HG02763 (cell line): Measurements from ENCODE around the gene SERPINA3.
"Not testable (repeated sequence)": the region's sequence is repeated elsewhere in the genome, so short reads cannot be mapped to it uniquely, and the experiment has no call there.

Experiments used
- ATAC-seq: cut with Tn5 transposase; IDR thresholded peaks from one replicate; pipeline ENCODE4 v1.9.1; 2021; ENCODE audit warnings: mild to moderate bottlenecking, moderate library complexity; ENCODE audit not compliant: unreplicated experiment

Gene SERPINA3

GRCh38 chr14:94584591-94585280 is 27.5 kb upstream of the SERPINA3 start:
- ATAC-seq = no peak

GRCh38 chr14:94586635-94587034 is 25.6 kb upstream of the SERPINA3 start:
- ATAC-seq = no peak

DNA sequence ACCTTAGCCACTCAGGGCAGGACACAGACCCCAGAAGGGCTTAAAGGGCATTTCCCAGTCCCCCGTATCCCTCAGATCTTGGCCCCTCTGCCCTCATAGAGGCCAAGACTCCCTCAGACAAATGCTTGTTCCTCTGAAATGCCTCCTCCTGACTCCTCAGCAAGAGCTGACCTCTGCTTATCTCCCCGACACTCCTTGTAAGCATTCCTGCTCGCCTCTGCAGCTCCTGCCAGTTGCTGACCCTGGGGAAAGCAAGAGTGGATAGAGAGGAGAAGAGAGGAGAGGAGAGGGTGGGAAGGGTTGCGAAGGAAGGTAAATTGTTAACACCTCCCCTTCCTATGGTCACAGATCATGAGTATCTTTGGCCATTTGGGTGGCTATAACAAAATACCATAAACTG is 23.9 kb upstream of the SERPINA3 start:
- no peak for ATAC-seq

- no peak for ATAC-seq
Measured at GRCh38 chr14:94591073-94591472, 21.1 kb upstream of the SERPINA3 start.

DNA sequence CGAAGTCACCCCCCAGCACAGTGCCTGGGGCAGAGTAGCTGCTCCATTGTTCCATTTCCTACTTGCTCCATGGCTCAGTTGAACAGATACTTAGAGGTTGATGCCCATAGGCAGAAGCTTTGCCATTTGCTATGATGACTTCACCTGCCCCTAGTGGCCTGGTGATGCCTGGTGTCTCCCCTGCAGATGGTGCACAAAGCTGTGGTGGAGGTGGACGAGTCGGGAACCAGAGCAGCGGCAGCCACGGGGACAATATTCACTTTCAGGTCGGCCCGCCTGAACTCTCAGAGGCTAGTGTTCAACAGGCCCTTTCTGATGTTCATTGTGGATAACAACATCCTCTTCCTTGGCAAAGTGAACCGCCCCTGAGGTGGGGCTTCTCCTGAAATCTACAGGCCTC is 20.3 kb upstream of the SERPINA3 start:
- ATAC-seq = no peak

DNA sequence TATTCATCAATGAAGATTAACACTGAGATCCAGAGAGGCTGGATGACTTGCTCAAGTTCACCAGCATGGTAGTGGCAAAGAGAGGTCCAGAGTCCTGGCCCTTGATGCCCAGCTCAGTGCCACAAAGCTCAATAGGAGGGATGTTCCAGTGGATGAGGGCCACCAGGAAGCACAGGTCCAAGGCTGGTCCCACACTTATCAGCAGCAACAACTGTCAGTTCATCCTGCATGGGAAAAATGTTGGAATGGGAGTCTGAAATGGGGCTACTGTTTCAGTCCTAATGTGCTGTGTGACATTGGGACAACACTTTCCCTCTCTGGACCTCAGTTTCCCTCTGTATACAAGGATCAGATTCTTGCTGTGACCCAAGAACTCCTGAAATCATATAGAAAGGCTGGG is 19.7 kb upstream of the SERPINA3 start:
- no peak for ATAC-seq

GRCh38 chr14:94593376-94593748 is 18.8 kb upstream of the SERPINA3 start:
- no peak for ATAC-seq

DNA sequence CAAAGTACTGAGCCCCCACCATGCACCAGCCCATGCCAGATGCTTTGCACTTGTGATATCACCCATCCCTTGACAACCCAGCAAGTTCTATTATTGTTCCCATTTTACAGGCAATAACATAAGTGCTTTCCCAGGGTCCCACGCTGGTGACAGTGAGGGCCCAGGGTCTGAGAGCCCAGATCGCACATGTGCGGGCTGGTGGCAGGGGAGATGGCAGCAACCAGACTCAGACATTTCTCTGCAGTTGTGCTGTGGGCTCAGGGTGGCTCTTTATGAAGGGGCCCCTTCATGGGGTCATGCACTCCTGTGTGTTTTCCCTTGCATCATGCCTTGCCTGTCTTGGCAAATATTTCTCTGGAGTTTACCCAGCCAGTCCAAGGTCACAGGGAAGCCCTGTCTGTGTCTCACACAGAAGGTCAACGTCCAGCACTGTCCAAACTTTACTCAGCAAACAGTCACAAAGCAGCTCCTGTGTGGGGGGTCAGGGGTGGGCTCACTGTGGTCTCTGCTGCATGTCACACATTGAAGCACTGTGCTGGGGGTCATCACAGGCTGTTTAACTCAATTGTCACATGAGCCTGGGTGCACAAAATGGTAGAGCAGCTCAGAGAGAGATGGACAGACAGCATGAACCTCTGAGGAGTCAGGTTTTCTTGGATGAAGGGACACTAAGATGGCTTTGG is 18.3 kb upstream of the SERPINA3 start:
- ATAC-seq = no peak

- no peak for ATAC-seq
Measured at GRCh38 chr14:94594441-94594840, 17.8 kb upstream of the SERPINA3 start.

GRCh38 chr14:94595912-94596311 is 16.3 kb upstream of the SERPINA3 start:
- ATAC-seq = no peak

GRCh38 chr14:94596361-94596760 is 15.8 kb upstream of the SERPINA3 start:
- ATAC-seq = no peak

DNA sequence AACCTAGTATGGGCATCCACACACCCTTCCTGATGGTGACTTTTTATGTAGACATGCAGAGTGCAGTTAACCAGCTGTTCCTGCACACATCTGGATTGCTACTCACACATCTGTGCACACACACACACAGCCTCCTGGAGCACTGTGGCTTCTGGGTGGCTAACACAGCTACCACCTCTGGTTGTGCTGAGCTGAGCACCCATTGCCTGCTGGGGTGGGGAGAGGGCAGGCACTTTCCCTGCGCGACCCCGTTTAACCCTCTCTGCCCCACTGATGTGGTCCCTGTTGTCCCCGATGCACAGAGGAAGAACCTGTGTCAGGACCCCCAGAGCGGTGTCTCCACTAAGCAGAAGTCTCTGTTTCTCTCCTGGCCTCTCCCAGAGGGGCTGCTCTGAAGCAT is 14.4 kb upstream of the SERPINA3 start:
- no peak for ATAC-seq

- ATAC-seq = no peak
Measured at GRCh38 chr14:94598506-94598815, 13.7 kb upstream of the SERPINA3 start.

- ATAC-seq = no peak
Measured at GRCh38 chr14:94598816-94599655, 13.2 kb upstream of the SERPINA3 start.

- no peak for ATAC-seq
Measured at GRCh38 chr14:94599656-94600004, 12.6 kb upstream of the SERPINA3 start.

DNA sequence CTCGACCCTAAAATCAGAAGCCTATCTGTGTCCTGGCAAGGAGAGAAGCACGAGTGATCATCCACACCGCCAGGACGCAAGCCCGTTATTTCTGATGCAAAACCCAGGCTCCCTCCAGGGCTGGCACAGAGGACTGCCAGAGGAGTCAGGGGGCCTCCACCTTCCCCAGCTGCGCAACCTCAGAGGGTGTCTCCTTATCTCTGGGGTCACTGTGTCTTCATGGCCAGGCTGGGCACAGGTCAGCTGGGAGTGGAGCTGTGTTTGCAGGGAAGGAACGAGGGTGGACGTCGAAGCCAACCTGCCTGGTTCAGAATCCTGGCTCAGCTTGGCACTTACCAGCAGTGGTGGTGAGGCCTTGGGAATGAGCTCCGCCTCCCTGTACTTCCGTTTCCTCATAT is 12.0 kb upstream of the SERPINA3 start:
- no peak for ATAC-seq

- ATAC-seq = no peak
Measured at GRCh38 chr14:94601884-94602391, 10.3 kb upstream of the SERPINA3 start.

- ATAC-seq = no peak
Measured at GRCh38 chr14:94602722-94603121, 9.5 kb upstream of the SERPINA3 start.

GRCh38 chr14:94605361-94605760 is 6.8 kb upstream of the SERPINA3 start:
- ATAC-seq = no peak

DNA sequence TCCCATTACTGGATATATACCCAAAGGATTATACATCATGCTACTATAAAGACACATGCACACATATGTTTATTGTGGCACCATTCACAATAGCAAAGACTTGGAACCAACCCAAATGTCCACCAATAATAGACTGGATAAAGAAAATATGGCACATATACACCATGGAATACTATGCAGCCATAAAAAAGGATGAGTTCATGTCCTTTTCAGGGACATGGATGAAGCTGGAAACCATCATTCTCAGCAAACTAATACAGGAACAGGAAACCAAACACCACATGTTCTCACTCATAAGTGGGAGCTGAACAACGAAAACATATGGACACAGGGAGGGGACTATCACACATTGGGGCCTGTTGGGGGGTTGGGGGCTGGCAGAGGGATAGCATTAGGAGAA is 3.2 kb upstream of the SERPINA3 start:
- ATAC-seq = not testable (repeated sequence)

DNA sequence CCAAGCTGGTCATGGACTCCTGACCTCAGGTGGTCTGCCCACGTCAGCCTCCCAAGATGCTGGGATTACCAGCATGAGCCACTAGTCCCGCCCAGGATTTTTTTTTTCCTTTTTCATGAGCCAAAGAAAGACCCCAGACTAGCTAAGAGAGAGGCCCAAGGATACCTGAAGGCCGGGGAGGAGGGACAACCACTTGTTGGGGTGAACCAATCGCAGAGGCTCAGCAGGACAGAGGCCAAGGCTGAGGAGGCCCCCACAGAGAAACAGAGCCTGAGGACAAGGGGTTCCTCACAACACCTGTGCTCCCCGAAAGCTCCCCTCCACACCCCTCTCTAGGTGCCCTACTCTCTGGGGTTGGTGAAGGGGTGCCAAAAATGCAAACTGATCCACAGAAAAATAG is 1.0 kb upstream of the SERPINA3 start:
- ATAC-seq = no peak
